Measurements from ENCODE around the gene CACNA1C. TPM values are rescaled to one million over a fixed set of nuclear protein-coding genes. Genes with fewer than 3 reads are reported as not detected.
A peak's percentile ranks its signal among the peaks of the same experiment; 100 is the strongest.

The CACNA1C gene
- total RNA-seq, 4 donors from 2014 or later, result 44.1 to 104 (median 49.4) TPM

DNA sequence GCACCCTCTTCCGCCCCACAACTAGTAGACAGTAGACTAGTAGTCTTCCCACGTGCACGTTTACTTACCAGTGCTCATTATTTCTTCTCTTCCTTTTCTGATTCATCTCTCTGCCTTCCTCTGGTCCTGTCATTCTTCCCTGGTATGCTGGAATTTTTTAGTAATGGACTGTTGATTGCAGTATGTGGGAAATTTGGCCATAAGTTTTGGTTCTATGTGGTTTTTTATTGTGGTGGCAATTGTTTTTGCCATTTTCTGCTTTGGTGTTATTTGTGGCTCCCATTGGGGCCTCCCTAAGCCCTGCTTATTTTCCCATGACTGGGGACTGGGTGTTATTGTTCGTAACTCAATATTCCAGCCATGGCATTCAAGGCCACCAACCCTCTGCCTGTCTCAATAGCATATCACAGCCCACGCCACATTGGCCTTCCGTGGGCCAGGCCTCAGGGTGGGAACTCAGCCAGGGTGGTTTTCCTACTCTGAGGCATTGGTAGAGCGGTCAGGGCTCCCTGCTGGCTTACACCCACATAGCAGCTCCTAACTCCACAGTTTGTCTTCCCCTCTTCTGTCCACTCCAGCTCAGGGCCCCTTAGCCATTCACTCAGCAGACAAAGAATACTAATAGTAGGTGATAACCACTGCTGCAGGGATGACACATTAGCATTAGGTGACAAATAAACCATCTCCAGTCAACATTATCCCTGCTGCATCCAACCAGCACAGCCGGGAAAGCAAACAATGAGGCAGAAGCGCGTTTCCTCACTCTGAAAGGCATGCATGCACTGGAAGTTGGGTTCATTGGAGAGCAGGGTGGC lies 321.5 kb downstream of the CACNA1C start:
- TF ChIP-seq POLR2AphosphoS5 (IDR thresholded peaks at IDR 0.05), result no peak
- no peak for TF ChIP-seq EP300 (IDR thresholded peaks at IDR 0.05)
- TF ChIP-seq POLR2A (IDR thresholded peaks at IDR 0.05; ENCODE audit: low read depth), result no peak
- TF ChIP-seq, protein P1, sequence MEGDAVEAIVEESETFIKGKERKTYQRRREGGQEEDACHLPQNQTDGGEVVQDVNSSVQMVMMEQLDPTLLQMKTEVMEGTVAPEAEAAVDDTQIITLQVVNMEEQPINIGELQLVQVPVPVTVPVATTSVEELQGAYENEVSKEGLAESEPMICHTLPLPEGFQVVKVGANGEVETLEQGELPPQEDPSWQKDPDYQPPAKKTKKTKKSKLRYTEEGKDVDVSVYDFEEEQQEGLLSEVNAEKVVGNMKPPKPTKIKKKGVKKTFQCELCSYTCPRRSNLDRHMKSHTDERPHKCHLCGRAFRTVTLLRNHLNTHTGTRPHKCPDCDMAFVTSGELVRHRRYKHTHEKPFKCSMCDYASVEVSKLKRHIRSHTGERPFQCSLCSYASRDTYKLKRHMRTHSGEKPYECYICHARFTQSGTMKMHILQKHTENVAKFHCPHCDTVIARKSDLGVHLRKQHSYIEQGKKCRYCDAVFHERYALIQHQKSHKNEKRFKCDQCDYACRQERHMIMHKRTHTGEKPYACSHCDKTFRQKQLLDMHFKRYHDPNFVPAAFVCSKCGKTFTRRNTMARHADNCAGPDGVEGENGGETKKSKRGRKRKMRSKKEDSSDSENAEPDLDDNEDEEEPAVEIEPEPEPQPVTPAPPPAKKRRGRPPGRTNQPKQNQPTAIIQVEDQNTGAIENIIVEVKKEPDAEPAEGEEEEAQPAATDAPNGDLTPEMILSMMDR (IDR thresholded peaks at IDR 0.05), result no peak
- H3K4me3 ChIP-seq, result no peak overlapping the region
- peaks cover 62 to 68% (median 65%) of the 10 kb centered on the region in 4 donors for H3K4me1 ChIP-seq
- intact Hi-C loops (cut with DNase I), result no loop called here
- no peaks in the 10 kb centered on the region for H3K9me3 ChIP-seq
- 83% methylated on average over 10 of the region's 10 CpGs for WGBS
- no peak overlapping the region for H3K27ac ChIP-seq (replicated peaks in 1 of 4)
- no peak for DNase-seq (ENCODE audit: extremely low spot score)
- H3K27me3 ChIP-seq, result no peaks in the 10 kb centered on the region
- H3K36me3 ChIP-seq, result no peaks in the 10 kb centered on the region

DNA sequence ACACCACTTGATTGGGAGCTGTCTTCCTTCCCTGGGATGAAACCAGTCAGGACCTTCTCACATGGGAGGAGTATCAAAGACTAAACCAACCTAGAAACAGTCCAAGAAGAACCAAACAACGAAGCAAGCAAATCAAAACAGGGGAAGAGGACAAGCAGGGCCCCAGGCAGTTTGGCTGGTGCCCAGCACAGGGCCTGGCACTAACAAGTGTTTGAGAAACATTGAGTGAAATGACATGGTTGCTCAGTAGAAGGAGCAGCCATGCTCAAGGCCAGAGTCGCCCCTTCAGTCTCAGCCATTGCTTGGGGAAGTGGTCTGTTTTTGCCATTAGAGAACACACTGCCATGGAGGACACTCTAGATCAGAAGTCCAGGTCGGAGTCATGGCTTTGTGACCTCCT lies 323.1 kb downstream of the CACNA1C start:
- DNase-seq (ENCODE audit: extremely low spot score), result no peak
- H3K9me3 ChIP-seq, result no peaks in the 10 kb centered on the region
- TF ChIP-seq EP300 (IDR thresholded peaks at IDR 0.05), result no peak
- H3K27ac ChIP-seq (replicated peaks in 1 of 4), result no peak overlapping the region
- peaks cover 75 to 82% (median 78%) of the 10 kb centered on the region in 4 donors for H3K4me1 ChIP-seq
- H3K27me3 ChIP-seq, result no peaks in the 10 kb centered on the region
- no peak overlapping the region for H3K4me3 ChIP-seq
- intact Hi-C loops (cut with DNase I), result no loop called here
- H3K36me3 ChIP-seq, result no peaks in the 10 kb centered on the region
- WGBS, result 82% methylated on average over 3 of the region's 3 CpGs

DNA sequence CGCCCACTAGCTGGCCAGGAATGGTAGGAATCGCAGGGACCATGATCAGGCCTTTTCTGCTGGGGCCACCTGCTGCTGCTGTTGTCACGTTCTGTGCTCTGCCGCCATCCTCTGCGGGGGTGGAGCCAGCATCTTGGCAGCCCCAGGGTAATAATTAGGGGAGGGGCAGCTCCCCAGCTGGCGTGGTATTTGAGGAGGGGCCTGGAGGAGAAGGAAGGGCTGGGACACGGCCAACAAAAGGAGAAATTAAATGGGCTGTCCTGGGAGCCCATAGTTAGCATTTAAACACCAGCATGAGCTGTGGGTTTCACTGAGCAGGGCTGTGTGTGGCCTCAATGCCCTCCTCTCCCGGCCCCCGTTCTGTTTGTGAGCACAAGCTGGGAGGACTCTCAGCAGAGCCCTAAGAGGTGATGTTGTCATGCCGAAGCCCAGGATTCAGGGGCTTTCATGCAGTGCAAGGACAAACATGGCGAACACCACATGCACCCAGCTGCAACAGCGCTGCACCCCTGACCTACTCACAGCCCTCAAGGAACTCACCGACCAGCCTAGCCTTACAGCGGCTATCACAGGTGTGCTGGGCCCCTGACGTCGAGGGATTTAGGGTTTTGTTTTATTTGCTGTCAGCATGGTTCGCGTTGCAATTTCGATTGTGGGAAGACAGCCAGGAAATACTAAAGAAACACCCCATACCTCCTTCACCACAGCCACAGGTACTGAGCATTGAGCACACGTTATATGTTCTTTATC lies 324.3 kb downstream of the CACNA1C start:
- no peak for DNase-seq (ENCODE audit: extremely low spot score)
- no peak overlapping the region for H3K4me3 ChIP-seq
- WGBS, result 65% methylated on average over 18 of the region's 20 CpGs
- no peaks in the 10 kb centered on the region for H3K27me3 ChIP-seq
- H3K36me3 ChIP-seq, result no peaks in the 10 kb centered on the region
- H3K27ac ChIP-seq (replicated peaks in 1 of 4), result no peak overlapping the region
- intact Hi-C loops (cut with DNase I), result no loop called here
- H3K4me1 ChIP-seq, result peaks cover 77 to 84% (median 79%) of the 10 kb centered on the region in 4 donors
- no peaks in the 10 kb centered on the region for H3K9me3 ChIP-seq
- no peak for TF ChIP-seq EP300 (IDR thresholded peaks at IDR 0.05)
- TF ChIP-seq POLR2AphosphoS5 (IDR thresholded peaks at IDR 0.05), result no peak
- no peak for TF ChIP-seq POLR2A (IDR thresholded peaks at IDR 0.05; ENCODE audit: low read depth)
- TF ChIP-seq, protein P1 (IDR thresholded peaks at IDR 0.05), result no peak

DNA sequence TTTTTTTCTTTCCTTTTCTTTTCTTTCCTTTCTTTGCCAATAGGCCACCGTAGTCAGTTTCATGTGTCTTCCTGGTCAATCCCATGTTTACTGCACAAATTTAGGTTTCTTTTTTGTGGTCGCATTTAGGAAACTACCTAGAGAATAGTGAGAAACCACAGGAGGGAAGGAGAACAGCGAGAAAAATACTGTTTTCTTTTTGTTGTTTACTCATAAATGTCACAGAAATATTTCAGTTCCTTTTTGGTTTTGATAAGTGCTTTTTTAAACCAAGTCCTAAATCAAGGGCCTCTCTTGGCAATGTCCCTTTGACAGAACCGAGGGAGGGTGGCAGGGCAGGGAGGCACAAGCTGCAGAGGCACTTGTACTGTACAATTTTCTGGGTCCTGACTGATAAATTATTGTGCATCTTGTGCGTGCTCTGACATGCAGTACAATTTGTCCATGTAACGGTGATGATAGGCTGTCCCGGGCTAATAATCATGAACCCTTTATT lies 326.1 kb downstream of the CACNA1C start:
- 50% methylated on average over 7 of the region's 7 CpGs for WGBS
- Histone ChIP-seq H3K4me3 (no peak overlapping the region), H3K4me1 (peaks cover 75 to 86% (median 79%) of the 10 kb centered on the region in 4 donors), H3K9me3 (no peaks in the 10 kb centered on the region), H3K36me3 (no peaks in the 10 kb centered on the region), H3K27ac (replicated peaks in 1 of 4) (peak overlapping the region in 2 of 4 donors; percentile 4 to 14), H3K27me3 (no peaks in the 10 kb centered on the region)
- TF ChIP-seq, protein P1 (IDR thresholded peaks at IDR 0.05), result no peak
- TF ChIP-seq EP300 (IDR thresholded peaks at IDR 0.05) (no peak), POLR2A (IDR thresholded peaks at IDR 0.05; ENCODE audit: low read depth) (no peak), POLR2AphosphoS5 (IDR thresholded peaks at IDR 0.05) (no peak)
- no peak for DNase-seq (ENCODE audit: extremely low spot score)
- intact Hi-C loops (cut with DNase I), result no loop called here

DNA sequence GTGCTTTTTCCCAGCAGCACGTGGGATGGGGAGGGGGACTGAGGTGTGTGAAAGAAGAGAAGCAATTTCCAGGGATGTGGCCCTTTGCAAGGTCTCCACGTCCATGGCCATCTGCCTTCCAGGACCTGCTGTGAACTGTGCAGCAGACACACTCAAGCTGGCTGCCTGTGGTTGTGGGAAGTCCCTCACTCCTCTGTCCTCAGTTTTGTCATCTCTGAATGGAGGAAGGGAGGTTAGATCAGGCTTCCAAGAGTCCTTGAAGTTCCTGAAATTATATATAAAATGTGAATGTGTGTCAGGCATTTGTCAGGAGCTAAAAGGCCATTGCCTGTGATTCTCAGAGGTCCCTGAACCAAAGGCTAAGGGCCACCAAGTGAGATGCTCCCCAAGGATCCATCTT lies 328.2 kb downstream of the CACNA1C start:
- DNase-seq (ENCODE audit: extremely low spot score), result no peak
- intact Hi-C loops (cut with DNase I), result no loop called here
- Histone ChIP-seq H3K27ac (replicated peaks in 1 of 4) (peak overlapping the region in 1 of 4 donors; percentile 23), H3K4me1 (peaks cover 69 to 87% (median 82%) of the 10 kb centered on the region in 4 donors), H3K36me3 (no peaks in the 10 kb centered on the region), H3K27me3 (no peaks in the 10 kb centered on the region), H3K4me3 (no peak overlapping the region), H3K9me3 (no peaks in the 10 kb centered on the region)
- TF ChIP-seq POLR2AphosphoS5 (IDR thresholded peaks at IDR 0.05) (no peak), POLR2A (IDR thresholded peaks at IDR 0.05; ENCODE audit: low read depth) (no peak), EP300 (IDR thresholded peaks at IDR 0.05) (no peak)
- TF ChIP-seq, protein P1 (IDR thresholded peaks at IDR 0.05), result no peak
- WGBS, result 100% methylated on average over 2 of the region's 2 CpGs
